ENCODE measurements around the gene NOTCH2.

NOTCH2 gene

GRCh38 chr1:119937198-119937597 is 132.3 kb downstream of the NOTCH2 start:
- DNase-seq = no peak

- no peak for DNase-seq
Measured at GRCh38 chr1:119935915-119936314, 133.5 kb downstream of the NOTCH2 start.

DNA sequence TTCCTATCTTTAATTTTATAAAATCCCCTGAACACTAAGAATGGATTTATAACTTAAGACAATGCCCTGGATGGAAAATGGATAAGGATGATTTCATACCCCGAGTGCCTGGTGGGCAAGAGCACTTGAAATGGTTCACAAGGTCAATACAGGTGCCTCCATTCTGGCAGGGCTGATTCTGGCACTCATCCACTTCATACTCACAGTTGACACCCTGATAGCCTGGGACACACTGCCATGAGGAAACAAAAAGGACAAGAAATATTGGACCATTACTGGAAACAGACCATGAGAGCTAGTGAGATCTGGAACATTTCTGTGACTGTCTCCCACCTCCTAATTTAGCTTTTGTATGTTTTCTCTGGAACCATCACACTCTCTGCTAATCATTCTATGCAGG is 134.1 kb downstream of the NOTCH2 start:
- no peak for DNase-seq

DNA sequence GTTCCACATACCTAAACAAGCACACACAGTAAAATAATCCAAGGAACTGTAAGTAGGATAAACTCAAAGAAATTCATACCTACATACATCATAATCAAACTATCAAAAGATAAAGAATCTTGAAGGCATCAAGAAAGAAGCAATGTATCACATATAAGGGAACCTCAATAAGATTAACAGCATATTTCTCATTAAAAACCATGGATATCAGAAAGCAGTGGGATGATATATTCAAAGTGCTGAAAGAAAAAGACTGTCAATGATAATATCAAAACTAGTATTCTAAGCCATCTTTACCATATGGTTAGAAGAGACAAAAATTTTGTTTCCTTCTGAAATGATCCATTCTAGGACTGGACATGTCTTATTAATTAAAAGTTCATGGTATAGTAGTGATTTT is 136.1 kb downstream of the NOTCH2 start:
- no peak for DNase-seq

GRCh38 chr1:119929643-119930315 is 139.7 kb downstream of the NOTCH2 start:
- DNase-seq = no peak

DNA sequence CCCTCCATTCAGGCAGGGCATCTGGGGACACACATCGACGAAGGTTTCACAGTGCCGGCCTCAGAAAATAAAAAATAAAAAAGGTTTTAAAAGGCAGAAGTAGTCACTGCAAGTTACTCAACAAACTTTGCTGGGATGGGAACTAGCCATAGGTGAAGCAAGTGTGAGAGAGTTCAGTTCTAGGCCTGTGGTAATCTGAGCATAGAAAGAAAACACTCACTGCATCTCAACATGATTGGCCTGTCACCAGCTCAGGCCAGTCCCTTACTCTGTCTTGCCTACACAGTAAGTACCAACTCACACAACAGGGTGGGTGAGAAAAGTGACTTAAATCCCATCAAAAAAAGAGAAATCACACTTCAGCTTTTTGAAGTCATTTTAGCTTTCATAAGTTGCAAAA is 142.9 kb downstream of the NOTCH2 start:
- no peak for DNase-seq

- DNase-seq = no peak
Measured at GRCh38 chr1:119924948-119925898, 144.2 kb downstream of the NOTCH2 start.

GRCh38 chr1:119920104-119920968 is 149.1 kb downstream of the NOTCH2 start:
- no peak for DNase-seq

GRCh38 chr1:119919241-119919640 is 150.2 kb downstream of the NOTCH2 start:
- no peak for DNase-seq

DNA sequence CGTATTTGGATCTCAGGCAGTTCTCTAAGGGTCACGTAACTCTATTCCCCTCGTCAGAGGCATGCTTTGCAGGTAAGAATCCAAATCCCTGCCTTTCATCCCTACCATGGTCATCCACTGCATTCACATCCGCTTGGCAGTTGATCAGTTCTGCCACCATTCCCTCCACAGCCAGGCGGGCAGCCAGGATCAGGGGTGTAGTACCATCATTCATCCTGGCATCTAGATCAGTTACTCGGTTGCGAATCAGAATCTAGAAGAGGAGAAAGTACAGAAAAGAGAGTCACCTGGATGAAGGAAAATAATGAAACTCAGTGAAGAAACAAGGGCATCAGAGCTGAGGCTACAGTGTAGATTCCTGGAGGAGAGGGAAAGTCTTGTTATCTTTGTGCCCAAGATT is 151.2 kb downstream of the NOTCH2 start:
- DNase-seq = no peak

- no peak for DNase-seq
Measured at GRCh38 chr1:119917304-119918055, 152.0 kb downstream of the NOTCH2 start.

GRCh38 chr1:119915517-119915916 is 153.9 kb downstream of the NOTCH2 start:
- no peak for DNase-seq

DNA sequence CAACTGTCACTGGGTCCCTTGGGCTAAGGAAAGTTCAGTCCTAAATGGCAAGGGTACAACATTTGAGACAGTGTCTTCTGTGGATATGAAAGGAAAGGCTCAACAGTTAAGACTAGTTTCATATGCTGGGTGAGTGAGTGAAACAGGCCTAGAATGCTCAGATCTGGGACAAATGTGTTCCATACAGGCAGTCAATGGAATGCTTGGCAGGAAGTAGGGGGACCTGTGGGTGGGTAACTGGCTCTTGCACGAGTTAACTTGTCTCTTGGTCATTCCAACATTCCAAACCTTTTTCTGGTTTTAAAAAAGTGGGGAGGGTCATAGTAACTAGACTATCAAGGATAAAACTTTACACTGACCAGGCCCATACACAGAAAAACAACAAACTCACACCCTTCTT is 155.4 kb downstream of the NOTCH2 start:
- no peak for DNase-seq

- no peak for DNase-seq
Measured at GRCh38 chr1:119912963-119913362, 156.5 kb downstream of the NOTCH2 start.

DNA sequence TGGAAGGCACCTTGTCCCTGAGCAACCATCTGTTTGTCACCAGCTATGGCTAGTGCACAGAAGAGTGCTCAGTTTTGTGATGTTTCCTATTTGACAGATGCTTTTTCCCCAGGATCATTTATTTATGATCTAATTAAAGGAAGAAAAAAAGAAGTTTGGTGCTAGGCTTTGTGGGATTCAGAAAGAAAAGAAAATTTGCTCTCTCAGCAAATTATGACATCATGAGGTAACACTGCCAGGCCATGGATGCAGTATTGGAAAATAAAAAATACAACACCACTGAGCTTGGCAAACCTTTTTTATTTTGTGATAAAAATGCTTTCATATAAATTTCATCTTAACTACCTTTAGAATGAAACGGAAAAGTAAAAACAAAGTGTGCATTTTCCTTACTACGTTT is 157.7 kb downstream of the NOTCH2 start:
- DNase-seq = no peak

GRCh38 chr1:119910618-119911017 is 158.8 kb downstream of the NOTCH2 start:
- DNase-seq = no peak

- DNase-seq = no peak
Measured at GRCh38 chr1:119909890-119910596, 159.4 kb downstream of the NOTCH2 start.

GRCh38 chr1:119908661-119909060 is 160.8 kb downstream of the NOTCH2 start:
- no peak for DNase-seq

- DNase-seq = no peak
Measured at GRCh38 chr1:119906927-119907652, 162.4 kb downstream of the NOTCH2 start.

GRCh38 chr1:119903443-119903835 is 166.0 kb downstream of the NOTCH2 start:
- DNase-seq = no peak
